Measurements from ENCODE around the gene NBPF6.
"Not testable (repeated sequence)": the region's sequence is repeated elsewhere in the genome, so short reads cannot be mapped to it uniquely, and the experiment has no call there.

- TF ChIP-seq POLR2A, POLR2AphosphoS5, SPI1, TAF1 (IDR thresholded peaks at IDR 0.05; ENCODE audit: low read depth, low read length): not testable (repeated sequence)
Observed at GRCh38 chr1:108432002-108432401, 18.1 kb upstream of the NBPF6 start.
